Measurements from ENCODE around the gene SOX1.

DNA sequence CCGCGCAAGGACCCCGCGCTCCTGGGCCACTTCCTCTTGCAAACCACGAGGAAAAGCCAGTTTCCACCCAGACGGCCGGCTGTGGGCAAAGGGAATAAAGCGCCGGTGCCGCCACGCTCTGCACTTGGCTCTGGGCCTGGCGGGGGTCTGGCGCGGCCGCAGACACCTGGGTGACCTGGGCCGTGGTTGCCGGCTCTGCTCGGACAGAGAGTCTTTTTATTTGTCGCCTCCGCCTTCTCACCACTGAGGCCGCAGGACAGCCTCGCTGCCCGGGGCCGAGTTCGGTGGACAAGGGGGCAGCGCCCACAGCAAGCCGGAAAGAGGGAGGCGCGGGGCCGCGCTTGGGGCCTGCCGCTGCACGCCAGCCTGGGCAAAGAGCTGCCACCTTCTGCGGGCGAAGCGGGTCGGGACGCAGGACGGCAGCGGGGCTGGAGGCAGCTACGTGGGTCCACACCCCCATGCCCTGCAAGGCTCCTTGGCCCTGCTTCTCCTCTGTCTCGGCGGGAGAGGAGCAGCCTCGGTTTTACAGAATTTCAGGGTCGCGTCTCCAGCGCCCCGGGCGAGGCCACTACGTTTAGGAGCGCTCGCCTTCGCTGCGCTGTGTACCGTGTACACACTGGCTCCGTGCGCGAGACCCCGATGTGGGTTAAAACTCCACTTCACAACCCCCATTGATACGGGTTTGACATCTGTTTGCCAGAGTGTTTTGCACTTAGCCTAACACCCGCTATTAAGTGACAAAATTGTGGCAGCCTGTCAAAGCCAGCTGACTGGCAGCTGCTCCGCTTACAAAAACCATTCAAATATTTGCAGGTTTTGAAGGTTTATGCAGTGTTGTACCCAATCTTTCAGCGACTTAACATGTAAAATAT is 13.0 kb upstream of the SOX1 start:
- TF ChIP-seq, protein P1, sequence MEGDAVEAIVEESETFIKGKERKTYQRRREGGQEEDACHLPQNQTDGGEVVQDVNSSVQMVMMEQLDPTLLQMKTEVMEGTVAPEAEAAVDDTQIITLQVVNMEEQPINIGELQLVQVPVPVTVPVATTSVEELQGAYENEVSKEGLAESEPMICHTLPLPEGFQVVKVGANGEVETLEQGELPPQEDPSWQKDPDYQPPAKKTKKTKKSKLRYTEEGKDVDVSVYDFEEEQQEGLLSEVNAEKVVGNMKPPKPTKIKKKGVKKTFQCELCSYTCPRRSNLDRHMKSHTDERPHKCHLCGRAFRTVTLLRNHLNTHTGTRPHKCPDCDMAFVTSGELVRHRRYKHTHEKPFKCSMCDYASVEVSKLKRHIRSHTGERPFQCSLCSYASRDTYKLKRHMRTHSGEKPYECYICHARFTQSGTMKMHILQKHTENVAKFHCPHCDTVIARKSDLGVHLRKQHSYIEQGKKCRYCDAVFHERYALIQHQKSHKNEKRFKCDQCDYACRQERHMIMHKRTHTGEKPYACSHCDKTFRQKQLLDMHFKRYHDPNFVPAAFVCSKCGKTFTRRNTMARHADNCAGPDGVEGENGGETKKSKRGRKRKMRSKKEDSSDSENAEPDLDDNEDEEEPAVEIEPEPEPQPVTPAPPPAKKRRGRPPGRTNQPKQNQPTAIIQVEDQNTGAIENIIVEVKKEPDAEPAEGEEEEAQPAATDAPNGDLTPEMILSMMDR (conservative IDR thresholded peaks at IDR 0.05; ENCODE audit: low read length): no peak
- TF ChIP-seq EZH2phosphoT487 (IDR thresholded peaks at IDR 0.05; ENCODE audit: borderline replicate concordance, low read depth, low read length): no peak

Measured in OCI-LY7 (cell line).